Measurements from ENCODE around the gene SMNDC1. TPM values are rescaled to one million over a fixed set of nuclear protein-coding genes. Genes with fewer than 3 reads are reported as not detected.

Gene SMNDC1
- total RNA-seq, 4 donors from 2014 or later, result 3.6 to 15.7 (median 8.9) TPM

DNA sequence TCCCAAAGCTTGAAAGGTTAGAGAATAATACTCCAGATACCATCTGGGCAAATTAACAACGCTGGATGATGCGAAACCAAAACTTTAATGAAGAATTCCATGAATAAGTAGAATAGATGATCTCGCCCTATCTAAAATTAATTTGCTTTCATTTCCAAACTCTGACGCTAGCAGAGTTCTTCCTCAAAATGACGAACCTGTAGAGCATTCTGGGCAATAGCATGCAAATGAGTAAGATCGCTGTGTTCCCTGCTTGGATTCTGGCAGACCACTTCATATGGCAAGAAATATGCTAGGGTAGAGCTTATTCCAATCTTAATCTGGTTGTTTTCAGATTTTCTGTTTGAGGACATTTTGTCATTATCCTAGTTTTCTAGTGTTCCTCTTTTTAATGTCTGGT, 36.1 kb upstream of the SMNDC1 start:
- no peak for DNase-seq
- 87 to 93% methylated on average over 4 to 6 of the region's 6 CpGs for WGBS, 2 donors (ENCODE audit: low coverage in 1 of 2)
- in situ Hi-C loops (cut with MboI; ENCODE audit: low pct_ligation_motif_present in 1 of 4, low pct_unique_long_range_greater_than_20kb in 1 of 4, low sequenced_read_pairs in 3 of 4) (no loop called here), intact Hi-C loops (cut with DNase I; ENCODE audit: low total_unique reads) (no loop called here)
- H3K27ac ChIP-seq, result no peak overlapping the region
- H3K4me3 ChIP-seq, result no peak overlapping the region
- H3K9me3 ChIP-seq, result no peaks in the 10 kb centered on the region
- TF ChIP-seq EP300 (IDR thresholded peaks at IDR 0.05; ENCODE audit: low read depth), result no peak
- TF ChIP-seq, protein P1, sequence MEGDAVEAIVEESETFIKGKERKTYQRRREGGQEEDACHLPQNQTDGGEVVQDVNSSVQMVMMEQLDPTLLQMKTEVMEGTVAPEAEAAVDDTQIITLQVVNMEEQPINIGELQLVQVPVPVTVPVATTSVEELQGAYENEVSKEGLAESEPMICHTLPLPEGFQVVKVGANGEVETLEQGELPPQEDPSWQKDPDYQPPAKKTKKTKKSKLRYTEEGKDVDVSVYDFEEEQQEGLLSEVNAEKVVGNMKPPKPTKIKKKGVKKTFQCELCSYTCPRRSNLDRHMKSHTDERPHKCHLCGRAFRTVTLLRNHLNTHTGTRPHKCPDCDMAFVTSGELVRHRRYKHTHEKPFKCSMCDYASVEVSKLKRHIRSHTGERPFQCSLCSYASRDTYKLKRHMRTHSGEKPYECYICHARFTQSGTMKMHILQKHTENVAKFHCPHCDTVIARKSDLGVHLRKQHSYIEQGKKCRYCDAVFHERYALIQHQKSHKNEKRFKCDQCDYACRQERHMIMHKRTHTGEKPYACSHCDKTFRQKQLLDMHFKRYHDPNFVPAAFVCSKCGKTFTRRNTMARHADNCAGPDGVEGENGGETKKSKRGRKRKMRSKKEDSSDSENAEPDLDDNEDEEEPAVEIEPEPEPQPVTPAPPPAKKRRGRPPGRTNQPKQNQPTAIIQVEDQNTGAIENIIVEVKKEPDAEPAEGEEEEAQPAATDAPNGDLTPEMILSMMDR (IDR thresholded peaks at IDR 0.05), result no peak
- no peak for TF ChIP-seq POLR2AphosphoS5 (IDR thresholded peaks at IDR 0.05)
- no peak for TF ChIP-seq POLR2A (IDR thresholded peaks at IDR 0.05)
- H3K27me3 ChIP-seq, result peaks cover 12% of the 10 kb centered on the region
- H3K4me1 ChIP-seq, result peaks cover 0 to 9% (median 1%) of the 10 kb centered on the region in 4 donors
- no peaks in the 10 kb centered on the region for H3K36me3 ChIP-seq

DNA sequence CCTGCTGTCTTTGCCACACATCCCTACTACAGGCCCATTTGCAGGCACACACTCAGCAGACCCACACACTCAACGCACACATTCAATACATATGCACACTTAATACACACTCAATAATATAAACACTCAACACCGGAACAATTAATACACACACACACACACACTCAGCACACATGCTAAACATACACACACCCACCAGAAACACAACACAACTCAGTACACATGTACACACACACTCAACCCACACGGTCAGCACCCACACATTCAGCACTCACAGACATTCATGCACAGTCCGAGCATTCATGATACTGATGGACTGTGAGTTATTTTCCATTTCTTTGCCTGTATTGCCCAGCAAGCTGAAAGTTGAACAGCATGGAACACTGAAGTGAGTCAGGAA, 35.4 kb upstream of the SMNDC1 start:
- H3K27ac ChIP-seq, result no peak overlapping the region
- TF ChIP-seq, protein P1 (IDR thresholded peaks at IDR 0.05), result no peak
- TF ChIP-seq EP300 (IDR thresholded peaks at IDR 0.05; ENCODE audit: low read depth) (no peak), POLR2A (IDR thresholded peaks at IDR 0.05) (no peak), POLR2AphosphoS5 (IDR thresholded peaks at IDR 0.05) (no peak)
- no peak overlapping the region for H3K4me3 ChIP-seq
- DNase-seq, result no peak
- H3K4me1 ChIP-seq, result peaks cover 0 to 10% (median 3%) of the 10 kb centered on the region in 4 donors
- H3K9me3 ChIP-seq, result no peaks in the 10 kb centered on the region
- WGBS, 2 donors (ENCODE audit: low coverage in 1 of 2), result 90% methylated on average over 4 of the region's 4 CpGs
- intact Hi-C loops (cut with DNase I; ENCODE audit: low total_unique reads), result no loop called here
- H3K27me3 ChIP-seq, result peaks cover 12% of the 10 kb centered on the region
- no peaks in the 10 kb centered on the region for H3K36me3 ChIP-seq
- in situ Hi-C loops (cut with MboI; ENCODE audit: low pct_ligation_motif_present in 1 of 4, low pct_unique_long_range_greater_than_20kb in 1 of 4, low sequenced_read_pairs in 3 of 4), result no loop called here

DNA sequence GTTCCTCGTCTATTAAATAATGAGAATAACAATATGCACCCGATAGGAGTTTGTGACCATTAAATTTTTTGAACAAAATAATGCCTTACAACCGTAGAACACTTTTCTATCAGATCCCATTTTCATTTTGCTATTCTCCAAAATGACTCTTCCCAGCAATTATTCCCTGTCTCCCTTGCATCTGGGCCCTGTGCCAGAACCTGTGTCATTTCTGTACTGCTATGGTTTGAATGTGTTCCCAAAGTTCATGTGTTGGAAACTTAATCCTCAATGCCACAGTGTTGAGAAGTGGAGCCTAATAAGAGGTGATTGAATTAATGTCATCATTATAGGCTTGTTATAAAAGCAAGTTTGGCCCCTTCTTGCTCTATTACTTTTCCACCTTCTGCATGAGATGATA, 33.2 kb upstream of the SMNDC1 start:
- Histone ChIP-seq H3K27me3 (peaks cover under 1% of the 10 kb centered on the region), H3K27ac (no peak overlapping the region), H3K36me3 (no peaks in the 10 kb centered on the region), H3K4me1 (peaks cover 0 to 10% (median 3%) of the 10 kb centered on the region in 4 donors), H3K9me3 (no peaks in the 10 kb centered on the region), H3K4me3 (no peak overlapping the region)
- TF ChIP-seq POLR2AphosphoS5 (IDR thresholded peaks at IDR 0.05) (no peak), EP300 (IDR thresholded peaks at IDR 0.05; ENCODE audit: low read depth) (no peak), POLR2A (IDR thresholded peaks at IDR 0.05) (no peak)
- TF ChIP-seq, protein P1 (IDR thresholded peaks at IDR 0.05), result no peak
- intact Hi-C loops (cut with DNase I; ENCODE audit: low total_unique reads), result no loop called here
- in situ Hi-C loops (cut with MboI; ENCODE audit: low pct_ligation_motif_present in 1 of 4, low pct_unique_long_range_greater_than_20kb in 1 of 4, low sequenced_read_pairs in 3 of 4), result no loop called here
- DNase-seq, result no peak
- WGBS, 2 donors (ENCODE audit: low coverage in 1 of 2), result 92 to 96% methylated on average over 3 of the region's 3 CpGs

DNA sequence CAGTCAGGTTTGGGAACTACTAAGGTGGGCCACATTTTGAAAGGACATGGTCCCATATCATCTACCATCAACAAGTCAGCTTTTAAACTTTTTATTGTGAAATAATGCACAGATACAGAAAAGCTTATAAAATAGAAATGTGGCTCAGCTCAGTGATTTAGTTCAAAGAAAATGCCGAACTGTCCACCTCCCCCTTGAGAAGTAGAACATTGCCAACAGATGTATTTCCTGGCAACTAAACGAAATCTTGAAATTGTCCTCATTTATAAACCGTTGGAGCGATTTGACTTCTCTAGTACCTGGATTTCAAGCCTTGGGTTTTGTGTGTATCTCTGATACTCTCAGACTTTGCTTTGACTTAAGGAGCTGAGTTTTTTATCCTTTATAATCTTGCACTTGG, 32.7 kb upstream of the SMNDC1 start:
- Histone ChIP-seq H3K4me1 (peaks cover 0 to 10% (median 3%) of the 10 kb centered on the region in 4 donors), H3K4me3 (no peak overlapping the region), H3K27me3 (no peaks in the 10 kb centered on the region), H3K36me3 (no peaks in the 10 kb centered on the region), H3K27ac (no peak overlapping the region), H3K9me3 (no peaks in the 10 kb centered on the region)
- 85 to 87% methylated on average over 3 to 4 of the region's 4 CpGs for WGBS, 2 donors (ENCODE audit: low coverage in 1 of 2)
- intact Hi-C loops (cut with DNase I; ENCODE audit: low total_unique reads) (no loop called here), in situ Hi-C loops (cut with MboI; ENCODE audit: low pct_ligation_motif_present in 1 of 4, low pct_unique_long_range_greater_than_20kb in 1 of 4, low sequenced_read_pairs in 3 of 4) (no loop called here)
- TF ChIP-seq, protein P1 (IDR thresholded peaks at IDR 0.05), result no peak
- no peak for TF ChIP-seq EP300 (IDR thresholded peaks at IDR 0.05; ENCODE audit: low read depth)
- TF ChIP-seq POLR2A (IDR thresholded peaks at IDR 0.05), result no peak
- TF ChIP-seq POLR2AphosphoS5 (IDR thresholded peaks at IDR 0.05), result no peak
- DNase-seq, result no peak
